ENCODE results near the gene ABCA12. TPM values are rescaled to one million over a fixed set of nuclear protein-coding genes. Genes with fewer than 3 reads are reported as not detected.

Gene ABCA12
- total and polyA plus RNA-seq, 2 of the 13 experiments (the other 11 are each of a cell fraction or from before 2014, with no cell fraction given): 0.02 to 0.07 TPM

- TF ChIP-seq, protein P1, sequence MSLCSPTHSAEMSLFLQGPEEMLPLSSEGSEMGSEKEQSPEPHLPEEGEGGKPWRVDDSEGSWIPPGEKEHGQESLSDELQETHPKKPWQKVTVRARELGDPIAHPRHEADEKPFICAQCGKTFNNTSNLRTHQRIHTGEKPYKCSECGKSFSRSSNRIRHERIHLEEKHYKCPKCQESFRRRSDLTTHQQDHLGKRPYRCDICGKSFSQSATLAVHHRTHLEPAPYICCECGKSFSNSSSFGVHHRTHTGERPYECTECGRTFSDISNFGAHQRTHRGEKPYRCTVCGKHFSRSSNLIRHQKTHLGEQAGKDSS (CRISPR knock-in tag; IDR thresholded peaks at IDR 0.05; ENCODE audit: borderline replicate concordance, low read depth): no peak
- TF ChIP-seq RORA (CRISPR knock-in tag; IDR thresholded peaks at IDR 0.05) (no peak), PPARG (CRISPR knock-in tag; conservative IDR thresholded peaks at IDR 0.05) (no peak)
- TF ChIP-seq, protein P2, sequence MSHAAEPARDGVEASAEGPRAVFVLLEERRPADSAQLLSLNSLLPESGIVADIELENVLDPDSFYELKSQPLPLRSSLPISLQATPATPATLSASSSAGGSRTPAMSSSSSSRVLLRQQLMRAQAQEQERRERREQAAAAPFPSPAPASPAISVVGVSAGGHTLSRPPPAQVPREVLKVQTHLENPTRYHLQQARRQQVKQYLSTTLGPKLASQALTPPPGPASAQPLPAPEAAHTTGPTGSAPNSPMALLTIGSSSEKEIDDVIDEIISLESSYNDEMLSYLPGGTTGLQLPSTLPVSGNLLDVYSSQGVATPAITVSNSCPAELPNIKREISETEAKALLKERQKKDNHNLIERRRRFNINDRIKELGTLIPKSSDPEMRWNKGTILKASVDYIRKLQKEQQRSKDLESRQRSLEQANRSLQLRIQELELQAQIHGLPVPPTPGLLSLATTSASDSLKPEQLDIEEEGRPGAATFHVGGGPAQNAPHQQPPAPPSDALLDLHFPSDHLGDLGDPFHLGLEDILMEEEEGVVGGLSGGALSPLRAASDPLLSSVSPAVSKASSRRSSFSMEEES (CRISPR knock-in tag; IDR thresholded peaks at IDR 0.05): no peak
- TF ChIP-seq, protein P3, sequence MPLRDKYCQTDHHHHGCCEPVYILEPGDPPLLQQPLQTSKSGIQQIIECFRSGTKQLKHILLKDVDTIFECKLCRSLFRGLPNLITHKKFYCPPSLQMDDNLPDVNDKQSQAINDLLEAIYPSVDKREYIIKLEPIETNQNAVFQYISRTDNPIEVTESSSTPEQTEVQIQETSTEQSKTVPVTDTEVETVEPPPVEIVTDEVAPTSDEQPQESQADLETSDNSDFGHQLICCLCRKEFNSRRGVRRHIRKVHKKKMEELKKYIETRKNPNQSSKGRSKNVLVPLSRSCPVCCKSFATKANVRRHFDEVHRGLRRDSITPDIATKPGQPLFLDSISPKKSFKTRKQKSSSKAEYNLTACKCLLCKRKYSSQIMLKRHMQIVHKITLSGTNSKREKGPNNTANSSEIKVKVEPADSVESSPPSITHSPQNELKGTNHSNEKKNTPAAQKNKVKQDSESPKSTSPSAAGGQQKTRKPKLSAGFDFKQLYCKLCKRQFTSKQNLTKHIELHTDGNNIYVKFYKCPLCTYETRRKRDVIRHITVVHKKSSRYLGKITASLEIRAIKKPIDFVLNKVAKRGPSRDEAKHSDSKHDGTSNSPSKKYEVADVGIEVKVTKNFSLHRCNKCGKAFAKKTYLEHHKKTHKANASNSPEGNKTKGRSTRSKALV (CRISPR knock-in tag; IDR thresholded peaks at IDR 0.05): no peak
- TF ChIP-seq, protein P4, sequence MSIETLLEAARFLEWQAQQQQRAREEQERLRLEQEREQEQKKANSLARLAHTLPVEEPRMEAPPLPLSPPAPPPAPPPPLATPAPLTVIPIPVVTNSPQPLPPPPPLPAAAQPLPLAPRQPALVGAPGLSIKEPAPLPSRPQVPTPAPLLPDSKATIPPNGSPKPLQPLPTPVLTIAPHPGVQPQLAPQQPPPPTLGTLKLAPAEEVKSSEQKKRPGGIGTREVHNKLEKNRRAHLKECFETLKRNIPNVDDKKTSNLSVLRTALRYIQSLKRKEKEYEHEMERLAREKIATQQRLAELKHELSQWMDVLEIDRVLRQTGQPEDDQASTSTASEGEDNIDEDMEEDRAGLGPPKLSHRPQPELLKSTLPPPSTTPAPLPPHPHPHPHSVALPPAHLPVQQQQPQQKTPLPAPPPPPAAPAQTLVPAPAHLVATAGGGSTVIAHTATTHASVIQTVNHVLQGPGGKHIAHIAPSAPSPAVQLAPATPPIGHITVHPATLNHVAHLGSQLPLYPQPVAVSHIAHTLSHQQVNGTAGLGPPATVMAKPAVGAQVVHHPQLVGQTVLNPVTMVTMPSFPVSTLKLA (IDR thresholded peaks at IDR 0.05): no peak
Measured at GRCh38 chr2:215071676-215072075, 66.8 kb downstream of the ABCA12 start (continued).

DNA sequence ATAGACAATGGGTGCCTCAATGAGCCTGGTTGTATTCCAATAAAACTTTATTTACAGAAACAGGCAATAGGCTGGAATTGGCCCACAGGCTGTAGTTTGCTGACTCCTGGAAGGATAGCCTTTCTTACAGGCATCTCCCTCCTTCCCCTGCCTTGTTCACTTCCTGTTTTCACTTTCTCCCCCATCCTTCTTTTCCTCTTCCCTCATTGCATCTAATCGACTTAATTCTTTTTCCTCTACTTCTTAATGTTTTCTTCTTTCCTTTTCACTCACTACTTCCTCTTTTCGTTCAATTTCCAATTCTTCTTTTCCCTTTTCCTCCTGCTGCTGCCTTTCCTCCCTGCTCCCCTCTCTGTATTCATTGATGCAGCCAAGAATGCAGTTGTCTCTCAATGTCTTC, 70.0 kb downstream of the ABCA12 start:
- BruUV-seq (replicated peaks): no TSS peak
- Histone ChIP-seq H3K4me2 (ENCODE audit: low read depth, low read length) (no peak overlapping the region), H2AFZ (ENCODE audit: low read length) (no peak overlapping the region), H3K4me1 (ENCODE audit: insufficient read depth, low read length) (no peaks in the 10 kb centered on the region), H3K27ac (ENCODE audit: extremely low read length, insufficient read depth, low read length) (no peak overlapping the region), H4K20me1 (ENCODE audit: insufficient read depth, low read length) (no peaks in the 10 kb centered on the region), H3K27me3 (ENCODE audit: control insufficient read depth in 1 of 2, insufficient read depth in 2 of 2, low read length in 2 of 2) (no peaks in the 10 kb centered on the region), H3K4me3 (replicated peaks in 1 of 3; ENCODE audit: insufficient read depth in 1 of 3, low read depth in 2 of 3, low read length in 3 of 3) (no peak overlapping the region), H3K9ac (ENCODE audit: insufficient read depth, low read depth, low read length) (no peak overlapping the region), H3K79me2 (ENCODE audit: insufficient read depth, low read length) (no peaks in the 10 kb centered on the region), H3K9me3 (ENCODE audit: low read length) (no peaks in the 10 kb centered on the region), H3K36me3 (replicated peaks in 1 of 2; ENCODE audit: control insufficient read depth in 1 of 2, insufficient read depth in 2 of 2, low read length in 2 of 2) (no peaks in the 10 kb centered on the region)
- ChIA-PET POLR2A (no interaction called here), CTCF (ENCODE audit: low intra/inter-chr PET ratio, low total read pairs) (no interaction called here)
- no peak for DNase-seq (ENCODE audit: low spot score)
- in situ Hi-C loops (cut with HindIII; ENCODE audit: extremely low pct_ligation_motif_present, low pct_unique_long_range_greater_than_20kb) (no loop called here), intact Hi-C loops (cut with micrococcal nuclease; ENCODE audit: unreplicated experiment) (no loop called here)
- 0% methylated on average over 2 of the region's 2 CpGs for WGBS (ENCODE audit: low lambda C conversion rate)
- no peak for ATAC-seq
- no peak for FAIRE-seq
- TF ChIP-seq, protein P5, sequence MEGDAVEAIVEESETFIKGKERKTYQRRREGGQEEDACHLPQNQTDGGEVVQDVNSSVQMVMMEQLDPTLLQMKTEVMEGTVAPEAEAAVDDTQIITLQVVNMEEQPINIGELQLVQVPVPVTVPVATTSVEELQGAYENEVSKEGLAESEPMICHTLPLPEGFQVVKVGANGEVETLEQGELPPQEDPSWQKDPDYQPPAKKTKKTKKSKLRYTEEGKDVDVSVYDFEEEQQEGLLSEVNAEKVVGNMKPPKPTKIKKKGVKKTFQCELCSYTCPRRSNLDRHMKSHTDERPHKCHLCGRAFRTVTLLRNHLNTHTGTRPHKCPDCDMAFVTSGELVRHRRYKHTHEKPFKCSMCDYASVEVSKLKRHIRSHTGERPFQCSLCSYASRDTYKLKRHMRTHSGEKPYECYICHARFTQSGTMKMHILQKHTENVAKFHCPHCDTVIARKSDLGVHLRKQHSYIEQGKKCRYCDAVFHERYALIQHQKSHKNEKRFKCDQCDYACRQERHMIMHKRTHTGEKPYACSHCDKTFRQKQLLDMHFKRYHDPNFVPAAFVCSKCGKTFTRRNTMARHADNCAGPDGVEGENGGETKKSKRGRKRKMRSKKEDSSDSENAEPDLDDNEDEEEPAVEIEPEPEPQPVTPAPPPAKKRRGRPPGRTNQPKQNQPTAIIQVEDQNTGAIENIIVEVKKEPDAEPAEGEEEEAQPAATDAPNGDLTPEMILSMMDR (CRISPR knock-in tag; IDR thresholded peaks at IDR 0.05): no peak
- TF ChIP-seq MAZ (IDR thresholded peaks at IDR 0.05; ENCODE audit: borderline replicate concordance, low read depth, low read length) (no peak), MAZ (CRISPR knock-in tag; IDR thresholded peaks at IDR 0.05; ENCODE audit: low read depth) (no peak), THAP7 (CRISPR knock-in tag; IDR thresholded peaks at IDR 0.05) (no peak)

Data from HepG2 (cell line).